Fibroblast of upper back skin (primary cell): ENCODE data around the gene RPL10A.
A peak's percentile ranks its signal among the peaks of the same experiment; 100 is the strongest.

Source experiments
- DNase-seq: peaks from one replicate; pipeline ENCODE4 v3.0.0-alpha.2; 2013

The RPL10A gene

GRCh38 chr6:35449287-35449881, 18.8 kb upstream of the RPL10A start:
- DNase-seq, result peak; percentile 71

DNA sequence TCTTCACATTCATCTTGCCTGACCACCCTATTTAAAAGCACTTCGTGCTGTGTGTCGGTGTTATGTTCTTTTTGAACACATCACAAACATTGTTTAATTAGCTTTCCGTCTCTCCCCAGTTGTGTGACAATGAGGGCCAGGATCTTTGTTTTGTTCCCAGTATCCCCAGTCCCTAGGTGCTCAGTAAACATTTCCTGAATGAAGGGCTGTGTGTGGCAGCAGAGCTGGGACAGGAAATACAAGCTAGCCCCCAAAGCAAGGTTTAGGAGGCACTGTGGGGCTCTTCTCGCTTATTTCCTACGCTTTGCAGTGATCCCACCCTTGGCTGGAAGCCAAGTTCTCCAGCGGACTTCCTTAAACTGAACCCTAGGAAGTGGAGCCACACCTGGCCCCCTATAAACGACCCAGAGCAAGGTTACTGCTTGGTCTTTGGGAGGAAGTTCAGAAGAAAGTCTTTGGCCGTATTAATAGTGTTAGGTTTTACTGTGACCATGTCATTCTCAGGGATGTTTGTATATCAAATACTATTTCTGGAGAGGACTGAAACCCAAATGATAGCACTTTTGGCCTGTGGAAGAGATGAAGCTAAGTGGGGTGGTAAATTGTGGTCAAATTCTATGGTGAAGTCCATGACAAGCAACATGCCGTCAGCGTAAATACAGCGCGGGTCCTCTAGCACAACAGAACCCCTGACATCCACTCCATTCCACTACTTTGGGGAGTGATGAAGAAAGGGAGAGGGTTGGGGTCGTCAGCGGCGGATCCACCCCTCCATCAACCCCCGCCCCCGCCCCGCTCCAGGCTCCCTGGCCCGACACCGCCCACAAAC, 16.6 kb upstream of the RPL10A start:
- DNase-seq, result no peak

GRCh38 chr6:35452183-35453090, 15.8 kb upstream of the RPL10A start, which contains the start of gene FANCE:
FANCE (plus strand) TSS chr6:35452338; CDS start chr6:35452546, 208 bp downstream.
- peak; percentile 88 for DNase-seq

GRCh38 chr6:35453236-35453635, 15.0 kb upstream of the RPL10A start:
- DNase-seq, result no peak

GRCh38 chr6:35454391-35455110, 13.7 kb upstream of the RPL10A start:
- no peak for DNase-seq

DNA sequence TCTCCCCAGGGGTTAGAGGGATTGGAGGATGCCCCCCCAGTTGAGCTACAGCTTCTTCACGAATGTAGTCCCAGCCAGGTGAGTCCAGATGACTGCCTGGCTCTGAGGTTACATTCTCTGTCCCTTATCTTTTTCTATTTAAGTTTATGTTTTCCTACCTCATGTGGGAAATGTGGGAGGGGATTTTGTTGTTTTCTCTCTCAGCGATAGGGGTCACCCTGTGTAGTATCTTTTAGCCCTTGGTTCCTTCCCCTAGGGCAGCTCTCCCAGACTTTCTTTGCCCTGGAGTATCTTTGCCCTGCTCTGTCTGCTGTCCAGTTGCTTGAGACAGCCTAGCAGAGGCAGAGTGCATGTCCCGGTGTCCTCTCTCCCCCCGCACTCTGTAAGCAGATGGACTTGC, 10.3 kb upstream of the RPL10A start:
- DNase-seq, result no peak

DNA sequence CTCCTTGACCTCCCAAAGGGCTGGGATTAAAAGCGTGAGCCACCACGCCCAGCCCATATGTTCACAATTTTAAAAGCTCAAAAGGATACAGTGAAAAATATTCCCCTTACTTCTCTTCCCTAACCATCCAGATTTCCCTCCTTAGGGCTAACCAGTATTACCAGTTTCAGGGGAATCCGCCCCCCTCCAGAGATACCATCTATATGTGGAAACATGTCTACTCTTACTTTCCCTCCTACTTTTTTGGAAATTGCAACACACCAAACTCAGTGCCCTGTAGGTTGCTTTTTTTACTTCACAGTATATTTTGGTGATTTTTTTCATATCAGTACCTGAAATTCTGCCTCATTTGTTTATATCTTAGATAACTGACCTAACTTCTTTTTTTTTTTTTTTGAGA, 6.9 kb upstream of the RPL10A start:
- no peak for DNase-seq

DNA sequence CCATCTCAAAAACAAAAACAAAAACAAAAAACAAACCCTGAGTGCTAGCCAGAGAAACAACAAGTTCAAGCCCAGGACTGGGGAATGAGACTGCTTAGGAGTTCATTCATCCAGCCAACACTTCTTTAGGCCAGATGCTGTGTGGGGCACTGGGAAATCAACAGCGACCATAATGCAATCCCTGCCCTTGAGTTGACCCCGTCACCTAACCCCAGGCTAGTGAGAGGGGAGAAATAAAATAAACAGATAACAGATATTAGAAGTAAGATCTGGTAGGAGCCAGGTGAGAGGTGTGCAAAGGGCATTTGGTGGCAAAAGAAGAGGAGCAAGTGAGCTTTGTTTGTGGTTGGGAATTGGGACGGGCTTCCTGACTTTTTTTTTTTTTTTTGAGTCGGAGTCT, 4.9 kb upstream of the RPL10A start:
- no peak for DNase-seq

DNA sequence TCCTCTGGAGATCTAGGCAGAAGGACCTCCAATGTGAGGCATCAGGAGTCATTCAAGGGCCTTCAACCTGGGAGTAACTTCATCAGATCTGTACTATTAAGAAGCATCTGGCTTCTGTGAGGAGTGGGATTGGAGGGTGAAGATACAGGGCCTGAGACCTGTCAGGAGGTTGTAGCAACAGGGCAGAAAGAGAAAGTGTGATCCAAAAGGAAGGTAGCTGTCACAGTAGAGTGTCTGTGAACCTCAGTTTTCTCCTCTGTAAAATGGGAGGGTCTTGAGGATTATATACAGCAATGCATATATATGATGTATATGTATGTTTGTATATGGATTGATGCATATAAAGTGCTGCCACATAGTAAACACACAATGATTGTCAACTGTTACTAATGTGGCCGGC, 2.6 kb upstream of the RPL10A start:
- DNase-seq, result no peak

GRCh38 chr6:35468980-35469750, 964 bp downstream of the RPL10A start:
- no peak for DNase-seq

DNA sequence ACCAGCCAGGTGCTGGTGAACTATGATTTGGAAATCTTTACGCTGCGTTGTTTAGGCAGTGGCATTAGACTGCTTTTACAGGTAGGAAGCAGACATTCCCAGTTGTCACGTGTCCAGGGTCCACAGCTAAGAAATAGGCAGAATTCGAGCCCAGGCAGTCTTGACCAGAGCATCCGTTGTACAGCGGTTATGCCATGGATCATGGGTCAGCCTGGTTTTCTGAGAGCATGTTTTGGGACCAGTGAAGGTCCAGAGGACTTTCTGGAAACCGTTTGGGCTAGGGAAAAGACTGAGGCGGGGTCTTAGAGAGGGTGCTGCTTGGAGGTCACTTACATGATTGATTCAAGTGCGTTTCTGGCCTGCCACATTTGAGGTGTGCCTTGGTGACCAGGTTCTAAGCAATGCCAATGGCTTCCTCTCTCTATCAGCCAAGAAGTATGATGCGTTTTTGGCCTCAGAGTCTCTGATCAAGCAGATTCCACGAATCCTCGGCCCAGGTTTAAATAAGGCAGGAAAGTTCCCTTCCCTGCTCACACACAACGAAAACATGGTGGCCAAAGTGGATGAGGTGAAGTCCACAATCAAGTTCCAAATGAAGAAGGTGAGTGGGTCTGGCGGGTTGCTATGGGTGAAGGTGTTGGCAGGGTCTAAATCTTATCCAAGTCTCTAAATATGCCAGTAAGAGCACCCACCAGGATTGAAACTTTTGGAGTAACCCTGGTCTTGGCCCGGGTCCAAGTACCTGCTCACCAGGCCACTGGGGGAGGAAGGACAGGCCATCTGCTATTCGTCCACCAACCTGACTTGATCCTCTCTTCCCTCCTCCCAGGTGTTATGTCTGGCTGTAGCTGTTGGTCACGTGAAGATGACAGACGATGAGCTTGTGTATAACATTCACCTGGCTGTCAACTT, 1.8 kb downstream of the RPL10A start:
- no peak for DNase-seq

DNA sequence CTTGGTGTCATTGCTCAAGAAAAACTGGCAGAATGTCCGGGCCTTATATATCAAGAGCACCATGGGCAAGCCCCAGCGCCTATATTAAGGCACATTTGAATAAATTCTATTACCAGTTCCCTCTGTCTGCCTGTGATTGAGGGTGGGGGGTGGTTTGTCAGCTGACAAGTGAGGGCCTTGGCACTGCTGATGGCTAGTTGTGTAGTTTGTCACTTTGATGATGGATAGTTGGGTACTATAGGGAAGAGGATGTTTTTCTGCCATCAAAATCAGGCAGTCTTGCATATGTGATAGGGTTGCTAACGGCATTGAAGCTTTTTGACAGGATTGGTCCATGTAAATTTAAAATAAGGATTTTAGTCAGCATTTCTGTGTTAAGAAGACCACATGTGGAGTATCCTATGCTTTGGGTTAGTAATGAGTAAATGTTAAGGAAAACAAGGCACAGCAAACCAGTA, 2.5 kb downstream of the RPL10A start:
- DNase-seq, result no peak

- DNase-seq, result no peak
Measured at GRCh38 chr6:35471836-35472345, 3.7 kb downstream of the RPL10A start.

- no peak for DNase-seq
Measured at GRCh38 chr6:35473075-35473849, 5.1 kb downstream of the RPL10A start.

DNA sequence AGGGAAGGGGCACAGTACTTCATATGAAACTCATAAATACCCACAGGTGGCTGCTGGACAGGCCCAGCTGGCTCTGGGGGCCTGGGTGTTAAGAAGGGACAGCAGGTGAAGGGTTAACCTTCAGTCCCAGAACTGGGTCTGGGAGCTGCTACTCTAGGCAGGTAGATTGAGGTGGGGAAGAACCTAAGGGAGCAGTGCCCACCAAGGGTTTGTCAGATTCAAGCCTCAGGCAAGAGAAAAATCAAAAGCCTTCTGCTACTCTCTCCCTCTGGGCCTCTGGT, 5.6 kb downstream of the RPL10A start:
- no peak for DNase-seq

DNA sequence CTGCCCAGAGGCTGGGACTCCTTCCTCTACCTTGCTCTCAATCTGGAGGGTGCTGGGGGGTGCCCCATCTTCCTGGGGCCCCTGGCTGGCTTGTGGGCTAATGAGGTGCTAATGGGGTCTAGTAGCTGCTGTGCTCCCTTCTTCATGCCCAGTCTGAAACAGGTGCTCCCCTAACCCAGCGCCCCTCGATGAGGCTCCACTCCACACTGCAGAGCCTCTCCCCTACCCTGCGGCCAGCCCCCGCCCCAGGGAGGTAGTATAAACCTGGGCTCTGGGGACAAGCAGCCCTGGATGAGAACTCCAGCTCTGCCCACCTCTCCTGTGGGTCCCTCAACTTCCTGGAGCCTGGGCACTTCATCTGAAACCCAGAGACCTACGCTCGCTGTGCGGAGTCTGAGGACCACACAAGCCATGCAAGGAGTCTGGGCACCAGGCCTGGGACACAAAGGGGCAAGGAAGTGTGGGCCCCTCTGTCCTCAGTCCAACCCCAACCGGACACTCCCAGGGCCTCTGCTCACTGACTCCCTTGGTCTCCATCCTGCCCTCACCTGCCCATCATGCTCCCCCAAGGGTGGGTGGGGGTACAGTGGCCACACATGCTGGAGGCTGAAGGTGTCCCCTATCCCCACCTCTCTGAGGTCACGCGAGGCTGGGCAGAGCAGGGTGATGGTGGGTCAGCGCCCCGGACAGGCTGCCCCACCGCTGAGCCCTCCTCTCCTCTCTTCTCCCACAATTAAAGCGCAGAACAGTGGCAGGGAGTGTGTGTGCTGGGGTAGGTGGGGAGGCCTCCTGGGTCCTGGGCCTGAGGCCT, 6.1 kb downstream of the RPL10A start:
- no peak for DNase-seq

GRCh38 chr6:35474942-35475570, 6.9 kb downstream of the RPL10A start:
- DNase-seq, result no peak

DNA sequence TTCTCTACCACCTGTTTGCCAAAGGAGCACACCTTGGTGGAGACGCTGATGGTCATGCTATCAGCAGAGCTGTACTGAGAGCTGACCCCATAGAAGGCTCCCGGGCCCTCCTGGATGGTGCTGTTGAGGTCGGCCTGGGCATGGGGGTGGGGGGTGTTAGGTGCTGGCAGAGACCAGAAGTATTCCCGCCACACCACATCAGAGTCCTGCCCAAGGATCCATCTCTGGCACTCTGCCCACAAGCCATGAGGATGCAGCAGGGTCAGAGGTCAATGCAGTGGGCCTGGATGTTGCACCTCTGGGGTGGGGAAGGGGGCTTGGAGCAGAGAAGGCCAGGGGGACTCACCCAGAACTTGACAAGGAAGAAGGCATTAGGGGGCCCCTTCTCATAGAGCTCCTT, 7.4 kb downstream of the RPL10A start:
- DNase-seq, result no peak

DNA sequence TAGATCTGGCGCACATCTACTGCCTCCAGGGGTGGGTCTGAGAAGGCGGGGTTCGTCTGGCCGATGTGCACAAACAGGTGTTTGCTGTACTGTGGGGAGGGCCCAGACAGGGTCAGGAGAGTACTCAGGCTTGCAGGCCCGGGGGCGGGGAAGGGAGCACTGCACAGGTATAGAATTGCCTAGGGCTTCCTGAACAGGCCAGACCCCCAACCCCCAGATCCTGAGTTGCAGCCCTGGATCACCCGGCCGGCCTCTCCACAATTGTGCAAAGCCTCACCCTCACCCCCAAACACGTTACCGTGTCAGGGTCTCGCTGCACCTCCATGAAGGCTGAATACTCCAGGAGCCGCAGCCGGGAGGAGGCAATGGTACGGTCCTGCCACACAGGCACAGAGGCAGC, 7.8 kb downstream of the RPL10A start:
- no peak for DNase-seq
